Measurements from ENCODE around the gene VPS26C. TPM values are rescaled to one million over a fixed set of nuclear protein-coding genes. Genes with fewer than 3 reads are reported as not detected.
"Not testable (repeated sequence)": the region's sequence is repeated elsewhere in the genome, so short reads cannot be mapped to it uniquely, and the experiment has no call there.

VPS26C gene
- total RNA-seq: 10 to 100 TPM; 31.8 to 36.0 TPM
- 50.8 TPM for polyA plus RNA-seq (2013, experiment 1 of 2)
- polyA plus RNA-seq (2013, experiment 2 of 2): 55.6 TPM
- total RNA-seq: 54.4 to 129 (median 90.8) reads per million in 172 experiments

DNA sequence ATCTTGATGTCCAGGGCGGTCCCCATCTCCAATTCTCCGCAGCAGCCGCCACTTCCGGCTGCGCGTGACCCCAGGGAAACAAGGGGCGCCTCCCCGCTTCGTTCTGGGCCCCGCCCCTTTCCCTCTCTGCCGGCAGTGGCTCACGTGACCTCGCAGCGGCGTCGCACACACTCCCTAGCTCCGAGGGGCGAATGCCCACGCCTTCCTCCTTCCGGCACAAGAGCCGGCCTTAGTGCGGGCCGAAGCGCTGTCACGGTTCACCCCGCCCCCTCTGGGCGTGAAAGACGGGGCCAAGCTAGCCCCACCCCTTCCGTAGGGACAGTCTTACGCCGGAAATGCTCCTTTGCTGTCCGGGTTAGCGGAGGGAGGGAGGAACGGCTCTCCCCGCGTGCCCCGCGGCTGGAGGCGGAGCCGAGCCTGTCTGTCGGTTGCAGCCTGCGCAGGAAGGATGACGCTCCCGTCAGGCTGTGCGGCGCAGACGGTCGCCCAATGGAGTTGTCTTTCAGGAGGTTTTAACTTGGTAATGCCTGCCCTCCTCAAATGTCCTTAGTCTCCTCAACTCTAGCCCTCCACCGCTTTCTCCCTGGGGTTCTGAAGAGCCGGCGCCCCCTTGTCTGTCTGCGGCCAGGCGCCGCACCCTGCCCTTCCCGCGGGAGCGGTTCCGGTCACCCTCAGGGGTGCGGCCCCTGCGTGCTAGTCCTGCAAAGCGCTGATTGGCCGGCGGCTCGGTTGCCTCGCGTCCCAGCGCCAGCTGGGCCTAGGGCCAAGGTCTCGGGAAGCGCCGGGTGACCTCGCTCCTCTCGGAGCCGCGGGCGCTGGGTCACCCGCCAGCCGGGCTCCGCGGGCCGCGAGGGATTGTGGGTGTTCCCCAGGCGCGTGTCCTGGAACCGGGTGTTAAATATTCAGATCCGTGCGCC lies at the start of gene VPS26C:
VPS26C (minus strand) TSS at position 66 of the 917 bp plus-strand sequence; CDS start at position 26, 40 bp downstream.
- intact Hi-C loops (cut with DNase I, micrococcal nuclease): loop anchor here (1.0 to 10.0 kb wide), 6 partner anchors 9 to 303 kb away; partner anchors contain the start of genes DYRK1A (in 2 of the 2) and HLCS (in 1 of the 2)
- Histone ChIP-seq H3K9me3 (ENCODE audit: control insufficient read depth in 1 of 2, insufficient read depth in 1 of 2, low read length in 2 of 2) (no peaks in the 10 kb centered on the region), H3K27me3 (ENCODE audit: control insufficient read depth in 1 of 2, insufficient read depth in 2 of 2, low read length in 2 of 2) (no peaks in the 10 kb centered on the region), H3K4me1 (ENCODE audit: insufficient read depth, low read length) (peaks cover 19% of the 10 kb centered on the region), H3K27ac (ENCODE audit: low read depth in 1 of 2, low read length in 2 of 2) (peak within 1 kb of the TSS; percentile 96 to 98), H3K4me3 (ENCODE audit: low read length) (peak within 1 kb of the TSS; percentile 90), H3K36me3 (ENCODE audit: insufficient read depth, low read length) (peaks cover 4% of the 10 kb centered on the region)
- Mint-ChIP-seq H3K27me3 (no peaks in the 10 kb centered on the region), H3K36me3 (ENCODE audit: low read depth) (peaks cover 6% of the 10 kb centered on the region), H3K4me3 (peak within 1 kb of the TSS; percentile 93), H3K4me1 (ENCODE audit: low read depth) (peaks cover 56% of the 10 kb centered on the region), H3K9me3 (no peaks in the 10 kb centered on the region), H3K27ac (peak within 1 kb of the TSS; percentile 97)
- TF ChIP-seq, protein P1, sequence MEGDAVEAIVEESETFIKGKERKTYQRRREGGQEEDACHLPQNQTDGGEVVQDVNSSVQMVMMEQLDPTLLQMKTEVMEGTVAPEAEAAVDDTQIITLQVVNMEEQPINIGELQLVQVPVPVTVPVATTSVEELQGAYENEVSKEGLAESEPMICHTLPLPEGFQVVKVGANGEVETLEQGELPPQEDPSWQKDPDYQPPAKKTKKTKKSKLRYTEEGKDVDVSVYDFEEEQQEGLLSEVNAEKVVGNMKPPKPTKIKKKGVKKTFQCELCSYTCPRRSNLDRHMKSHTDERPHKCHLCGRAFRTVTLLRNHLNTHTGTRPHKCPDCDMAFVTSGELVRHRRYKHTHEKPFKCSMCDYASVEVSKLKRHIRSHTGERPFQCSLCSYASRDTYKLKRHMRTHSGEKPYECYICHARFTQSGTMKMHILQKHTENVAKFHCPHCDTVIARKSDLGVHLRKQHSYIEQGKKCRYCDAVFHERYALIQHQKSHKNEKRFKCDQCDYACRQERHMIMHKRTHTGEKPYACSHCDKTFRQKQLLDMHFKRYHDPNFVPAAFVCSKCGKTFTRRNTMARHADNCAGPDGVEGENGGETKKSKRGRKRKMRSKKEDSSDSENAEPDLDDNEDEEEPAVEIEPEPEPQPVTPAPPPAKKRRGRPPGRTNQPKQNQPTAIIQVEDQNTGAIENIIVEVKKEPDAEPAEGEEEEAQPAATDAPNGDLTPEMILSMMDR (IDR thresholded peaks at IDR 0.05): no peak
- POLR2A ChIA-PET: interaction anchor here (0.5 to 3.8 kb wide), 18 partner anchors 11 to 1916 kb away, joined by 3 to 82 read pairs (median 7); partner anchors contain the start of genes DYRK1A, PSMG1 and SETD4
- peak; percentile 84 for ATAC-seq (ENCODE audit: poor library complexity)
- DNase-seq: peak; percentile 94 to 100 (median 96)
- CTCF ChIA-PET: interaction anchor here (0.5 to 1.7 kb wide), 4 partner anchors 9 to 910 kb away, joined by 3 to 7 read pairs (median 4); no protein-coding TSS in a partner anchor

DNA sequence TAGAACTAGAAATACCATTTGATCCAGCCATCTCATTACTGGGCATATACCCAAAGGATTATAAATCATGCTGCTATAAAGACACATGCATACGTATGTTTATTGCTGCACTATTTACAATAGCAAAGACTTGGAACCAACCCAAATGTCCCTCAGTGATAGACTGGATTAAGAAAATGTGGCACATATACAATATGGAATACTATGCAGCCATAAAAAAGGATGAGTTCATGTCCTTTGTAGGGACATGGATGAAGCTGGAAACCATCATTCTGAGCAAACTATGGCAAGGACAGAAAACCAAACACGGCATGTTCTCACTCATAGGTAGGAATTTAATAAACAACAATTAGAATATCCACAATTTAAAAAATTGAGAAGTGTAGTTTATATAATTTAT lies 48.9 kb upstream of the VPS26C start:
- H3K27me3 Mint-ChIP-seq: peaks cover 14% of the 10 kb centered on the region
- CTCF ChIA-PET: not testable (repeated sequence)

DNA sequence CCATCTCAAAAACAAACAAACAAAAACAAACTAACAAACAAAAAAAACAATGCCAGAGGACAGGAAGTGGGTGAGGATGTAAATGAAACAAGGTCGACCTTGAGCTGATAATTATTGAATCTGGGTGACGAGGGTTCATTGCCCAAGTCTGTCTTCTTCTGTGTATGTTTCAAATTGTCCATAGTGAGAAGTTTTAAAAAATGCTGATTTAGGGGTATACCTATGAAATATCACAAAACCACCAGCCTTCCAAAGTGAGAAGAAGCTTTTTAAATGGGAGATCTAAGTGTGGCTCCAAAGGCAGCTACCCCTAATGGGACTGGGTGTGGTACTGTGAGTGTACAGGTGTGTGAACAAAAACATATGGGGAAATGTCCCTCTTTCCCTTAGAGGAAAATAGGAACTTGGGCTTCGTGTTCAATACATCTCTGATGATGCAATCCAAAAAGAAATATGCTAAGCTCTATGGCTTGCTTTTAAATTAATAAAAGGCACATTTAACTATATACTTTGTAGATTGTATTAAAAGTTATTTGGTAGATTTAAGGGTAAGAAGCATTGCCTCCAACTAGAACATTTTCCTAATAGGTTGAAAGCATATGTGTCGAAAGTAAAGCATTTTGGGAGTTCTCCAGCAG lies 33.1 kb upstream of the VPS26C start:
- ATAC-seq (ENCODE audit: poor library complexity) (no peak), DNase-seq (no peak)
- no peaks in the 10 kb centered on the region for H3K4me1 Mint-ChIP-seq (ENCODE audit: low read depth)
- TF ChIP-seq, protein P1 (IDR thresholded peaks at IDR 0.05): no peak
- H3K9me3 ChIP-seq (ENCODE audit: control insufficient read depth in 1 of 2, insufficient read depth in 1 of 2, low read length in 2 of 2): no peaks in the 10 kb centered on the region
- H3K4me1 ChIP-seq (ENCODE audit: insufficient read depth, low read length): no peaks in the 10 kb centered on the region
- ChIA-PET POLR2A (interaction anchor here (0.8 kb wide), 1 partner anchor 26 kb away, joined by 3 read pairs; no protein-coding TSS in a partner anchor), CTCF (no interaction called here)
- no peak overlapping the region for H3K27ac ChIP-seq (ENCODE audit: low read depth in 1 of 2, low read length in 2 of 2)
- H3K4me3 Mint-ChIP-seq: no peak overlapping the region
- H3K27me3 Mint-ChIP-seq: peaks cover 4% of the 10 kb centered on the region
- no peaks in the 10 kb centered on the region for H3K36me3 Mint-ChIP-seq (ENCODE audit: low read depth)
- no peaks in the 10 kb centered on the region for H3K9me3 Mint-ChIP-seq
- no peaks in the 10 kb centered on the region for H3K27me3 ChIP-seq (ENCODE audit: control insufficient read depth in 1 of 2, insufficient read depth in 2 of 2, low read length in 2 of 2)
- H3K4me3 ChIP-seq (ENCODE audit: low read length): no peak overlapping the region
- no peaks in the 10 kb centered on the region for H3K36me3 ChIP-seq (ENCODE audit: insufficient read depth, low read length)
- no peak overlapping the region for H3K27ac Mint-ChIP-seq
- intact Hi-C loops (cut with DNase I, micrococcal nuclease): no loop called here

More for the DNA sequence above, 48.9 kb upstream of the VPS26C start:
- H3K4me1 Mint-ChIP-seq (ENCODE audit: low read depth); POLR2A ChIA-PET; H3K27me3 ChIP-seq (ENCODE audit: control insufficient read depth in 1 of 2, insufficient read depth in 2 of 2, low read length in 2 of 2); H3K27ac Mint-ChIP-seq; H3K4me1 ChIP-seq (ENCODE audit: insufficient read depth, low read length); ATAC-seq (ENCODE audit: poor library complexity); intact Hi-C loops (cut with DNase I, micrococcal nuclease); H3K9me3 Mint-ChIP-seq; H3K4me3 ChIP-seq (ENCODE audit: low read length); DNase-seq; H3K27ac ChIP-seq (ENCODE audit: low read depth in 1 of 2, low read length in 2 of 2); H3K4me3 Mint-ChIP-seq; H3K36me3 ChIP-seq (ENCODE audit: insufficient read depth, low read length); H3K36me3 Mint-ChIP-seq (ENCODE audit: low read depth): not testable (repeated sequence)
- H3K9me3 ChIP-seq (ENCODE audit: control insufficient read depth in 1 of 2, insufficient read depth in 1 of 2, low read length in 2 of 2): peaks cover 10% of the 10 kb centered on the region in 2 experiments

Data from CD4-positive, alpha-beta T cell (primary cell).